DMS 273 (cell line): Measurements from ENCODE around the gene CREG1.
A peak's percentile ranks its signal among the peaks of the same experiment; 100 is the strongest.
"Not testable (repeated sequence)": the region's sequence is repeated elsewhere in the genome, so short reads cannot be mapped to it uniquely, and the experiment has no call there.

Experiments used
- DNase-seq: peaks from one replicate; lab custom pipeline; 2025; ENCODE audit not compliant: unreplicated experiment; lab: John Stamatoyannopoulos, UW

CREG1 gene

DNA sequence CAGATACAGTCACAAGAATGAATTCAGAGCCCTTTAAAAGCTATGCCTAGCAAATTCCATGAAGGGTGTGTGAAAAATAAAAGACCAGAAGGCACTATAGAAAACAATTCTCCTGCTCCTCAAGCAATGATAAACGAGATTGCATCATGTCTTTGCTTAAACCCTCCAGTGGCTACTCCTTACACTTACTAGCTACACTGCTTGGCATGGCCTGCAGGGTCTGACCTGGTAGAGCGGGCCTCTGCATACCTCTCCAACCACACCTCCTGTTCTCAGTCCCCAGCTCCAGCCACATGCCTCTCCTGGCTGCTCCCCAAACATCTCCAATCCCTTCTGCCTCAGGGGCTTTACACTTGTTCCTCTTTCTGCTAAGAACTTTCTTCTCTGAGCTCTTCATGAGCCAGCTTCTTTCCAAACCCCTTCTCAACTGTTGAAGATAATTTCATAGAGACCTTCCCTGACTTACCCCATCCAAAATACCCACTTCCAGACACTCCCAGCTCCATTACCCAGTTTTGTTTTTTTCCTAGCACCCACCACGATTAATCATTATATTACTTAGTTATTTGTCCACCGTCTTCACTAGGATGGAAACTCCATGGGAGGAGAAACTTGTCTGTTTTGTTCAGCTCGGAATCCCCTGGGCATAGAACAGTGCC lies 11.2 kb upstream of the CREG1 start:
- DNase-seq: peak; percentile 28

DNA sequence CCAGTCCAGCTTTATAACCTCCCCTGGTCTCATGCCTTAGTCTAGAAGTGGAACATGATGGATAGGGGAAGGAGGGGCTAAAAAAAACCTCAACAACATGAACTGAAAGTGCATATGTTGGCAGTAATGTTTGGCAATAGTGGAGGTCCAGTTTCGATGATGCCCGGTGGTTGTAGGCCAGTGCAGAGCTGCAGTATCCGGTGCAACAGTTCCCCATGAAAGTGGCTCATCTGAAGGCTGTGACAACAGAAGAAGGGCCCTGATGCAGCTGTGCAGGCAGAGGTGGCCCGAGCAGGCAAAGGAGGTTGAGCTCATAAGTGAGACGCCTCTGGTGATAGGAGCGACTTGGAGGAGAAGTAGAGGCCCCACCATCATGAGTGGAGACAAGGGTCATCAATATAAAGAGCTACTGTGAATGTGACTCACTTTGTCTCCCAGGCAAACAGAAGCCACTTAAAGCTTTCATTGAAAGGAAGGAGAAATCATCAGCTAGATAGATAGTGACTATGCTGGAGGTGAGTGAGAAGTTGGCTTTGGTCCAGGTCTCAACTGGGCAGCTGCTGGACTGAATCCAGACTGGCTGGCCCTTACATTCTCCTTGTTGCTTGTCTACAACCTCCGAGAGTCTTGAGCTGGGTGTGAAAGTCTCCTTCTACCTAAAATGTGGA lies 10.2 kb upstream of the CREG1 start:
- DNase-seq: no peak

- no peak for DNase-seq
Observed at GRCh38 chr1:167562702-167563101, 9.1 kb upstream of the CREG1 start.

DNA sequence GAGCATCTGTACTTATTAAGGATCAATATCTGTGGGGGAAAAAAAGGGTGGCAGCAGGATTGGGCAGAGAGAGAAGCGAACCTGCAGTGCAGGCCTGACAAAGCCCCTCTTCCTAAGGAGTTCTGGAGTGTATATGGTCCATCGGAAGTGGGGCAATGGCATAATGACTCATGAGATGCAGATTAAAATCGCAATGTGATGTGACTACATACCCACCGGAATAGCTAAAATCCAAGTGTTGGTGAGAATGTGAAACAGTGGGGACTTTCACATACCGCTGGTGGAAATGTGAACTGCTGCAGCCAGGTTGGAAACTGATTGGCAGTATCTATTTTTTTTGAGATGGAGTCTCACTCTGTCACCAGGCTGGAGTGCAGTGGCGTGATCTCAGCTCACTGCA lies 8.2 kb upstream of the CREG1 start:
- no peak for DNase-seq

DNA sequence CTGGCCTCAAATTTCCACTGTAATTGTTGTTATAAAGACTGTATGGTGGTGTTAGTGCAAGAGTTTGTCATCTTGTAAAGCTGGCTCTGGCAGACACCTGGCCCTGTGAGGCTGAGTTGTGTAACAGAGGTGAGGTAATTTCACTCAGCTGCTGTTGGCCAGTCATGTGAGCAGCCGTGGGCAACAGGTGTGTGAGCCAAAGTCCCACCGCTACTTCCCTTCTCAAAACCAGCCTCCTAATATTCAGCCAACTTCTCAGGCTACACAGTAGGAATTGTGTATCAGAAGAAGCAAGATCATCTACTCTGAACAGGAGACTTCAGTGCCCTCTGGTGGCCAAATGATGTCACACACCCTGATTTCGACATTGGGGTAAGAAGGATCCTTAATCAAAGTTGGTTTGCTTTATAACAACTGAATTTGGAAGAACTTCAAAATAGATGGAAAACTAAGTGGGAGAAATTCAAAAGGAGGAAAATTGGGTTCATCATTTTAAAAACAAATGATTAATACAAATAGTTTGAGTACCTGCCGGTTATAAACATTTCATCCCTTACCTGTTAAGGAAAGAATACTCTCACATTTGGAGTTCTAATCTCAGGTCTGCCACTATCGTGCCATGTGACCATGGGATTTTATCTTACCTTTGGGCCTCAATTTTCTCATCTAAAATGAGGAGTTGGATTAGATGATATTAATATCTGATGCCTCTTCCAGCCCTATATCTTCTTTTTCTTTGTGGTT lies 2.6 kb upstream of the CREG1 start:
- DNase-seq: peak; percentile 89

- not testable (repeated sequence) for DNase-seq
Observed at GRCh38 chr1:167555072-167555471, 1.5 kb upstream of the CREG1 start.

- DNase-seq: peak; percentile 46
Observed at GRCh38 chr1:167554028-167554779, 642 bp upstream of the CREG1 start.

- no peak for DNase-seq
Observed at GRCh38 chr1:167551362-167551761, 2.2 kb downstream of the CREG1 start.

DNA sequence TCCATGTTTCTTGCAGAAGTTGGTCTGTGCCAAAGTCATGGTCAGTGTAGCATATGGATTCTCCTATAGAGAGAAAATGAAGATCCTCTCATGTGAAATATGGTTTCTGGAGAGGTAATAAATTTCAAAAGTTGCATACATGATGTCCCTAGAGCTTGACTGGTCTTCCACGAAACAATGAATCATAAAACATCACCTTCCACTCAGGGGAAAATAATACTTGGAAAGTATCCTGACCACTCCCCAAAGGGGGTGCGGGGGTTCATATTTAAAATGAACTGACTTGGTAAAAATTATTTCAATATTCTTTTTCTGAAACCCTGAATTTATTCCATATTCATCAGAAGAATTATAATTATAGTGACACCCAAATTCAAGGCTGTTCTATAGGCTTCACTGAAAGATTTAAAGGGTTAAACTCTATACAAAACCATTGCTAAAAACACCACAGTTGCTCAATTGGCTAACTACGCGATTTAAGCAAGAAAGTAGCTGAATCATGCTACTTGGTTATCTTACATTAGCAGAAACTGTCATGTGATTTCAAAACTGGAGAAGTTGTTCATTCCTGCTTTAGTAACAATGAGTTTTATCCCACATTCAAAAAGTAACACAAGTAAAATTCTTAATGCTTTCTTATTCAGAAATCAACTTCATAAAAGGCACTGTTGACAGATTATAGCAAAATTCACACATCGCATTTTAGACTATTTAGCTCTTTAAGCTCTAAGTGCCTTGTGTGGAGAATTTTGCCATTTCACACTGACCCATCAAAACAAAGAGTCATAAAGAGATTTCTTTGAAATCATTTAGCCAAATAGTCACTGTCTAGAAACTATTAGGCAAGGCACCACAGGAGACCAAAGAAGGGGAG lies 5.3 kb downstream of the CREG1 start:
- DNase-seq: no peak

DNA sequence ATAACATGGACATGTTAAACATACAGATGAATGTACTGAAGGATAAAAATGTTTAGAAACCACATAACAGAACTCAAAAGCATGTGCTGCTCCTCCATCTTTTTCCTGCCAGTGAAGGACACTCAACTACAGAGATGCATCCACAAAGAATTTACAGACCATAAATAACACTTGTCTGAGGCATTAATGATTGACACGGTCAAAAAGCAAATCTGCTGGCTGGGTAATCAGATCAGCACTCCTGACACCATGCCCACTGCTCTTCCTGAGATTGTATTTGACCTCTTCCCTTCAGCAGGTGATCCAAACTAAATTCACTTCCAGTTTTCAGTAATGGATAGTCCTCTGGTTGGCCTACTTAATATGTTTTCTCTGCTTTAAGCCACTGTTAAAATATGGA lies 6.6 kb downstream of the CREG1 start:
- no peak for DNase-seq

DNA sequence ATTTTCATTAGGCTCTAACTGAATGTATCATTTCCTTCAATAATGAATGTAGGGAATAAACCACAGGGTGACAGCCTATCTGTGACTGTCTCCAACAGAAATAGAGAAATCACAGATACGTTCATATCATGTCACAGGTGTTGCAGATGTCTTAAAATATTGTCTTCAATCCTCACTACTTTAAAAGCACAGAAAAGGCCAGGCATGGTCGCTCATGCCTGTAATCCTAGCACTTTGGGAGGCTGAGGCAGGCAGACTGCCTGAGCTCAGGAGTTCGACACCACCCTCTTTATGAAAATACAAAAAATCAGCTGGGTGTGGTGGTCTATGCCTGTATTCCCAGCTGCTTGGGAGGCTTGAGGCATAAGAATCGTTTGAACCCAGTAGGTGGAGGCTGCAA lies 8.2 kb downstream of the CREG1 start:
- DNase-seq: no peak

DNA sequence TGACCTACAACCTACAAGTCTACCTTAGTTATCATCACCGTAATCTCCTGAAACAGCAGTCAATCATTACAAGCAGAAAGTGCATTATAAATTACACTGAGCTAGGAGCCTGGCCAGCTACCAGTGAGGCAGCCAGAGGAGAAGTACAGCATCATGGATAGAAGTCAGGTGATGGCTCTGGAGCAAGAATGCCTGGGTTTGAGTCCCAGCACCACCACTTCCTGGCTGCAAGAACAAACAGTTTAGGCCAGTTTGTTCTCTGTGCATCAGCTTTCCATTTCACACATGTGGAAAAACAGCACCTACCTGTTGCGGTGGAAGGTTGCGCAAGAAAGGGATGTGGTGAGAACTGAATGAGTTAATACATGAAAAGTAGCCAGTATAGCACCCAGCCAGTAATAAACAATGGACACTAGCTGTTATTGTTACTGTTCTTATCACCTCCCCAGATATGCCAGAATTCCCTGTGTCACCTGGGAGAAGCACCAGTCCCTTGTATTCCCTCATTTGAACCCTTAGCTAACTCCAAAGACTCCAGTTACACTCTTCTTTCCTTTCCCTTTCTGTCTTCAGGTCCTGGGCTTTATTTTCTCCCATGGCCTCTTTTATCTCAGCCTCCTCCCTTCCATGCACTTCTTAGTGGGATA lies 9.0 kb downstream of the CREG1 start:
- DNase-seq: no peak

- DNase-seq: no peak
Observed at GRCh38 chr1:167543199-167543990, 10.2 kb downstream of the CREG1 start.

- DNase-seq: no peak
Observed at GRCh38 chr1:167542109-167543032, 11.2 kb downstream of the CREG1 start.

DNA sequence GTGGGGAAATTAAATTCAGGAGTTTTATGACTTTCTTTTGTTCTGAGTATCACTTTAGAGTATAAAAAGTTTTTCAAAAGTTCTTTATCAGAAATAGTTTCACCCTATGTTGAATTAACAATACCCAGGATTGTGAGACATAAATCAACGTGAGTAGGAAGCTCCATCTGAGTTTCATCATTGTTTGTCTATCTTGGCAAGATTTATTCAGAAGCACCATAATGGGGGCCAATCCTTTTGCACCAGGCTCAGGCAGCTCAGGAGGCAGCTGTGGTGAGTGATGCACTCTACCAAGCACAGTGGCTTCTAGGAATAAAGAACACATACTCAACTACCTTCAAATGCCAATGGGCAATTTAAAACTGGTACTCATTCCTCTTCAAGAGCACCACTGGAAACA lies 12.0 kb downstream of the CREG1 start:
- DNase-seq: no peak

GRCh38 chr1:167541003-167541402 lies 12.6 kb downstream of the CREG1 start:
- no peak for DNase-seq

GRCh38 chr1:167538657-167539056 lies 14.9 kb downstream of the CREG1 start:
- DNase-seq: peak; percentile 19

DNA sequence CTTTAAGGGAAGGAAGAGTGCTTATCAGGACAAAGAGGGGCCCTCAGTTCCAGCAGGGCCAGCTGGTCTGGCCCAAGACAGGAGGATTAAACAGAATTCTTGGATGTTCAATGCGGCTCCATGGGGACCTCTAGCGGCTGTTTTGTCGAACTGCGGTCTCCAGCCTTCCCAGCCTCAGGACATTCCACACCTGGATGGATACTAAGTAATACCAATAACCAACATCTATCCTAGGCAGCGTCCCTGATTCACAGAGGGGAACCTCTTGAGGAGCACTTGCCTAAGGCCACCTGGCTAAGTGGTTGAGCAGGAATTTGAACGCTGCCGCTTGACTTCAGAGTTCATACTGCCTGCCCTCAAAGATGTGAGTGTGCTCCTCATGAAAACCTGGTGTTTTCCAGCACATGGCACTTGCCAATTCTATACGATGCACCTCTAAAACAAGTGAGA lies 19.7 kb downstream of the CREG1 start:
- peak; percentile 87 for DNase-seq
